Measurements from ENCODE around the gene ABCG1. TPM values are rescaled to one million over a fixed set of nuclear protein-coding genes. Genes with fewer than 3 reads are reported as not detected.

ABCG1 gene
- total RNA-seq, 1 donor from 2014 or later = 1.3 TPM

DNA sequence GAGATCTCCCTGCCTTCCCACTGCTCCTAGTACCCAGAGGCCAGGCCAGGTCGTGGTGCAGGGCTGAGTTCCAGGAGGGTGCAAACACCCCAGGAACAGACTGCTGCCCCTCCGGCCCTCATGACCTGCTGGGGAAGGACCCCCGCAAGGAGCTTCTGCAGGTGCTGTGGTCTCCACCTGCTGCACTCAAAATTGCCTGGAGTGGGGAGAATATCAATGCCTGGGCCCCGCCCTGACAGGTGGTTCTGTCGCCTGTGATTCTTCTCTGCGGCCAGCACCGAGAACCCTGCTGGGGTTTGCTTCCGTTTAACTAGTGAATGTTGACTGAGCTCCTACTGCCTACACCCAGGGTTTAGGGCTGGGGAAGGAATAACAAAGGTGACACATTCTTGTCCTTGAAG lies 98.4 kb downstream of the ABCG1 start:
- TF ChIP-seq, protein P1, sequence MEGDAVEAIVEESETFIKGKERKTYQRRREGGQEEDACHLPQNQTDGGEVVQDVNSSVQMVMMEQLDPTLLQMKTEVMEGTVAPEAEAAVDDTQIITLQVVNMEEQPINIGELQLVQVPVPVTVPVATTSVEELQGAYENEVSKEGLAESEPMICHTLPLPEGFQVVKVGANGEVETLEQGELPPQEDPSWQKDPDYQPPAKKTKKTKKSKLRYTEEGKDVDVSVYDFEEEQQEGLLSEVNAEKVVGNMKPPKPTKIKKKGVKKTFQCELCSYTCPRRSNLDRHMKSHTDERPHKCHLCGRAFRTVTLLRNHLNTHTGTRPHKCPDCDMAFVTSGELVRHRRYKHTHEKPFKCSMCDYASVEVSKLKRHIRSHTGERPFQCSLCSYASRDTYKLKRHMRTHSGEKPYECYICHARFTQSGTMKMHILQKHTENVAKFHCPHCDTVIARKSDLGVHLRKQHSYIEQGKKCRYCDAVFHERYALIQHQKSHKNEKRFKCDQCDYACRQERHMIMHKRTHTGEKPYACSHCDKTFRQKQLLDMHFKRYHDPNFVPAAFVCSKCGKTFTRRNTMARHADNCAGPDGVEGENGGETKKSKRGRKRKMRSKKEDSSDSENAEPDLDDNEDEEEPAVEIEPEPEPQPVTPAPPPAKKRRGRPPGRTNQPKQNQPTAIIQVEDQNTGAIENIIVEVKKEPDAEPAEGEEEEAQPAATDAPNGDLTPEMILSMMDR (IDR thresholded peaks at IDR 0.05; ENCODE audit: insufficient read depth, low read depth, low read length) = no peak
- no peak for TF ChIP-seq EZH2 (IDR thresholded peaks at IDR 0.05; ENCODE audit: insufficient read depth, low read length)
- H3K4me3 ChIP-seq (ENCODE audit: insufficient read depth, low read depth, low read length) = no peak overlapping the region
- no peaks in the 10 kb centered on the region for H3K79me2 ChIP-seq (ENCODE audit: insufficient read depth, low read length)
- H2AFZ ChIP-seq (ENCODE audit: low read depth, low read length) = no peak overlapping the region
- no peak overlapping the region for H3K9ac ChIP-seq (ENCODE audit: low read length)
- peaks cover 7% of the 10 kb centered on the region for H3K27me3 ChIP-seq (ENCODE audit: insufficient read depth, low read length)
- Mint-ChIP-seq H3K27me3 (ENCODE audit: low read depth, unreplicated experiment) (peaks cover 43% of the 10 kb centered on the region), H3K4me1 (ENCODE audit: low read depth, unreplicated experiment) (peaks cover 5% of the 10 kb centered on the region), H3K27ac (ENCODE audit: unreplicated experiment) (no peak overlapping the region), H3K9me3 (ENCODE audit: unreplicated experiment) (no peaks in the 10 kb centered on the region), H3K36me3 (ENCODE audit: low read depth, unreplicated experiment) (no peaks in the 10 kb centered on the region), H3K4me3 (ENCODE audit: unreplicated experiment) (no peak overlapping the region)
- no peaks in the 10 kb centered on the region for H3K9me3 ChIP-seq (ENCODE audit: insufficient read depth, low read depth, low read length)
- no peaks in the 10 kb centered on the region for H3K36me3 ChIP-seq (ENCODE audit: insufficient read depth, low read length)
- no peak overlapping the region for H3K4me2 ChIP-seq (ENCODE audit: low read length)
- FAIRE-seq (no peak), DNase-seq (ENCODE audit: low read depth) (no peak)
- H3K27ac ChIP-seq (ENCODE audit: low read depth, low read length) = no peak overlapping the region
- H3K4me1 ChIP-seq (ENCODE audit: insufficient read depth, low read length) = peaks cover 3% of the 10 kb centered on the region
- no peaks in the 10 kb centered on the region for H4K20me1 ChIP-seq (ENCODE audit: insufficient read depth, low read length)

DNA sequence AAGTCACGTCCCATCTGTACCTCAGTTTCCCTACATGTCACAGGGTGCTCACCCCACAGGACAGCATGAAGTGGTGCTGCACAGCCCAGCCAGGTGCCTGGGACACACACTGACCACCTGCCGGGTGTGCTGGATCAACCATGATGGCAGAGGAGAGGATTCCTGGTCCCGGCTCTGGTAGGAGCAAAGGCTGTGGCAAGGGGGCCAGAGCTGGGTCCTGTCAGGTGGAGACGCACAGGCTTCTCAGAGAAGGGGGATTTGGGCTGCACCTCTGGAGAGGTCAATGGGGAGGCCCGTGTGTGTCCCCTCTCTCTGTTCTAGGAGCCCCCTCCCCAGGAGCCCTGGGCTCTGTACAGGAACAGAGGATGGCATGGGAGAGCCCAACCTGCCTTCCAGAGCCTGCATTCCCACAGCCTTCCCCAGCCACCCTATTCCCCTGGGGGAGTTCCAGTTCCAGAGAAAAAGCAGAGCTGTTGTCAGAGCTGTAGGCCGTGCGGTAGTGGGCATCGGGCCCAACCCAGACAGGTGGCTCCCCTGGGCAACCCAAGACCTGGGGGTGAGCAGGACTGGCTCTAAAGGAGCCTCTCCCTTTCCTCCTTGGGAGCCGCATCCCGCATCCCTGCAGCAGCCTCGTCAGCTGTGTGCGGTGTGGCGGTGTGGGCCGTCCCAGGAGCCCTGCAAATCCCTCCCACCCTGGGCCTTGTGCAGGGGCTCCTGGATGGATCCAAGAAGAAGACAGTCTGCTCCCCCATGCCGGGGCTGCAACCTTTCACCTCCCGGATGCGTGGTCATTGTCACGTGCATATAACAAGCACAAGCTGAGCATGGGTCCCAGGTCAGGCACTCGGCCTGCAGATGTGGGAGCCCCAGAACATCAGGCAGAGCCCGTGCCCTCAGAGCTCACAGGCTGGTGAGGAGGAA lies 99.1 kb downstream of the ABCG1 start:
- Histone ChIP-seq H3K27me3 (ENCODE audit: insufficient read depth, low read length) (peaks cover 7% of the 10 kb centered on the region), H3K27ac (ENCODE audit: low read depth, low read length) (no peak overlapping the region), H3K9me3 (ENCODE audit: insufficient read depth, low read depth, low read length) (no peaks in the 10 kb centered on the region), H3K79me2 (ENCODE audit: insufficient read depth, low read length) (no peaks in the 10 kb centered on the region), H3K9ac (ENCODE audit: low read length) (no peak overlapping the region), H3K4me1 (ENCODE audit: insufficient read depth, low read length) (peaks cover 3% of the 10 kb centered on the region), H3K4me3 (ENCODE audit: insufficient read depth, low read depth, low read length) (no peak overlapping the region), H3K36me3 (ENCODE audit: insufficient read depth, low read length) (no peaks in the 10 kb centered on the region), H3K4me2 (ENCODE audit: low read length) (no peak overlapping the region), H2AFZ (ENCODE audit: low read depth, low read length) (no peak overlapping the region), H4K20me1 (ENCODE audit: insufficient read depth, low read length) (no peaks in the 10 kb centered on the region)
- Mint-ChIP-seq H3K27me3 (ENCODE audit: low read depth, unreplicated experiment) (peaks cover 40% of the 10 kb centered on the region), H3K27ac (ENCODE audit: unreplicated experiment) (no peak overlapping the region), H3K4me1 (ENCODE audit: low read depth, unreplicated experiment) (peaks cover 5% of the 10 kb centered on the region), H3K4me3 (ENCODE audit: unreplicated experiment) (no peak overlapping the region), H3K9me3 (ENCODE audit: unreplicated experiment) (no peaks in the 10 kb centered on the region), H3K36me3 (ENCODE audit: low read depth, unreplicated experiment) (no peaks in the 10 kb centered on the region)
- TF ChIP-seq EZH2 (IDR thresholded peaks at IDR 0.05; ENCODE audit: insufficient read depth, low read length) = no peak
- TF ChIP-seq, protein P1 (IDR thresholded peaks at IDR 0.05; ENCODE audit: insufficient read depth, low read depth, low read length) = no peak
- no peak for DNase-seq (ENCODE audit: low read depth)
- FAIRE-seq = no peak

DNA sequence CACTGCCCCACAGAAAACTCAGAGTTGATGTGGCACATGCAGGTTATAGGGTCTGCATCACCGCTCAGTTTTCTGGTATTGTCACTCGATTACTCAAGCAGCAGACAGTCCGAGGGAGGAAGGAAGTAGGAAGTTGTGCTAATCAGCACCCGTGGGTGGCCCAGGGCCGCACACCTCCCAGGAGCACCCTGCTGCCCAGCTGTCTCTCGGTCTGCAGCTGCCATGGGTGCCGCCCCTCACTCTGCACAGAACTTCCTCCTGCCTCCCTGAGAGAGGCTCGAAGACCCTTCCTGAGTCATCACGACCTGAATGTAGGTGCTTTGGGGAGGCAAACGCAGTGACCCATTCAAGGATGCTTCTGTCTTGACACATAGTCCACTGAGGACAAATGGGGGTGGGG lies 100.4 kb downstream of the ABCG1 start:
- Mint-ChIP-seq H3K36me3 (ENCODE audit: low read depth, unreplicated experiment) (no peaks in the 10 kb centered on the region), H3K4me1 (ENCODE audit: low read depth, unreplicated experiment) (peaks cover 16% of the 10 kb centered on the region), H3K27me3 (ENCODE audit: low read depth, unreplicated experiment) (peaks cover 34% of the 10 kb centered on the region), H3K27ac (ENCODE audit: unreplicated experiment) (no peak overlapping the region), H3K4me3 (ENCODE audit: unreplicated experiment) (no peak overlapping the region), H3K9me3 (ENCODE audit: unreplicated experiment) (peaks cover 2% of the 10 kb centered on the region)
- Histone ChIP-seq H3K27ac (ENCODE audit: low read depth, low read length) (no peak overlapping the region), H4K20me1 (ENCODE audit: insufficient read depth, low read length) (no peaks in the 10 kb centered on the region), H3K4me1 (ENCODE audit: insufficient read depth, low read length) (peaks cover 3% of the 10 kb centered on the region), H3K4me2 (ENCODE audit: low read length) (no peak overlapping the region), H3K9ac (ENCODE audit: low read length) (no peak overlapping the region), H3K79me2 (ENCODE audit: insufficient read depth, low read length) (no peaks in the 10 kb centered on the region), H2AFZ (ENCODE audit: low read depth, low read length) (no peak overlapping the region), H3K4me3 (ENCODE audit: insufficient read depth, low read depth, low read length) (no peak overlapping the region), H3K27me3 (ENCODE audit: insufficient read depth, low read length) (no peaks in the 10 kb centered on the region), H3K36me3 (ENCODE audit: insufficient read depth, low read length) (no peaks in the 10 kb centered on the region), H3K9me3 (ENCODE audit: insufficient read depth, low read depth, low read length) (no peaks in the 10 kb centered on the region)
- no peak for TF ChIP-seq EZH2 (IDR thresholded peaks at IDR 0.05; ENCODE audit: insufficient read depth, low read length)
- TF ChIP-seq, protein P1 (IDR thresholded peaks at IDR 0.05; ENCODE audit: insufficient read depth, low read depth, low read length) = no peak
- FAIRE-seq (no peak), DNase-seq (ENCODE audit: low read depth) (no peak)

Measured in astrocyte (in vitro differentiated cells and primary cell).